ENCODE data around the gene NTNG1.
"Not testable (repeated sequence)": the region's sequence is repeated elsewhere in the genome, so short reads cannot be mapped to it uniquely, and the experiment has no call there.

NTNG1 gene

GRCh38 chr1:107142666-107143065 is 1.8 kb downstream of the NTNG1 start:
- DNase-seq (ENCODE audit: low spot score) = no peak

GRCh38 chr1:107145637-107146036 is 4.8 kb downstream of the NTNG1 start:
- no peak for DNase-seq (ENCODE audit: low spot score)

- DNase-seq (ENCODE audit: low spot score) = no peak
These were observed 7.0 kb downstream of the NTNG1 start for GRCh38 chr1:107147843-107148242.

GRCh38 chr1:107149946-107150345 is 9.1 kb downstream of the NTNG1 start:
- DNase-seq (ENCODE audit: low spot score) = no peak

- no peak for DNase-seq (ENCODE audit: low spot score)
These were observed 10.5 kb downstream of the NTNG1 start for GRCh38 chr1:107151295-107151694.

- no peak for DNase-seq (ENCODE audit: low spot score)
These were observed 11.6 kb downstream of the NTNG1 start for GRCh38 chr1:107152395-107152794.

- DNase-seq (ENCODE audit: low spot score) = no peak
These were observed 12.2 kb downstream of the NTNG1 start for GRCh38 chr1:107153014-107153413.

- DNase-seq (ENCODE audit: low spot score) = no peak
These were observed 17.7 kb downstream of the NTNG1 start for GRCh38 chr1:107158496-107158895.

- DNase-seq (ENCODE audit: low spot score) = no peak
These were observed 18.2 kb downstream of the NTNG1 start for GRCh38 chr1:107158991-107159390.

GRCh38 chr1:107162745-107163144 is 21.9 kb downstream of the NTNG1 start:
- DNase-seq (ENCODE audit: low spot score) = no peak

- DNase-seq (ENCODE audit: low spot score) = not testable (repeated sequence)
These were observed 24.1 kb downstream of the NTNG1 start for GRCh38 chr1:107164901-107165300.

GRCh38 chr1:107169615-107170014 is 28.8 kb downstream of the NTNG1 start:
- no peak for DNase-seq (ENCODE audit: low spot score)

GRCh38 chr1:107171333-107171732 is 30.5 kb downstream of the NTNG1 start:
- DNase-seq (ENCODE audit: low spot score) = no peak

- no peak for DNase-seq (ENCODE audit: low spot score)
These were observed 31.8 kb downstream of the NTNG1 start for GRCh38 chr1:107172450-107173170.

GRCh38 chr1:107175102-107175909 is 34.5 kb downstream of the NTNG1 start:
- no peak for DNase-seq (ENCODE audit: low spot score)

- DNase-seq (ENCODE audit: low spot score) = no peak
These were observed 40.6 kb downstream of the NTNG1 start for GRCh38 chr1:107181253-107181969.

GRCh38 chr1:107183011-107183410 is 42.2 kb downstream of the NTNG1 start:
- no peak for DNase-seq (ENCODE audit: low spot score)

GRCh38 chr1:107184888-107185287 is 44.0 kb downstream of the NTNG1 start:
- DNase-seq (ENCODE audit: low spot score) = no peak

GRCh38 chr1:107187399-107187798 is 46.6 kb downstream of the NTNG1 start:
- DNase-seq (ENCODE audit: low spot score) = no peak

- DNase-seq (ENCODE audit: low spot score) = no peak
These were observed 47.3 kb downstream of the NTNG1 start for GRCh38 chr1:107188160-107188559.

GRCh38 chr1:107194380-107194779 is 53.5 kb downstream of the NTNG1 start:
- no peak for DNase-seq (ENCODE audit: low spot score)

- no peak for DNase-seq (ENCODE audit: low spot score)
These were observed 54.6 kb downstream of the NTNG1 start for GRCh38 chr1:107195476-107195875.

All from putamen (tissue), 1 donor.